ENCODE data around the gene MYCBPAP. TPM values are rescaled to one million over a fixed set of nuclear protein-coding genes. Genes with fewer than 3 reads are reported as not detected.

Gene MYCBPAP
- total RNA-seq, 1 donor, result 0.86 TPM

DNA sequence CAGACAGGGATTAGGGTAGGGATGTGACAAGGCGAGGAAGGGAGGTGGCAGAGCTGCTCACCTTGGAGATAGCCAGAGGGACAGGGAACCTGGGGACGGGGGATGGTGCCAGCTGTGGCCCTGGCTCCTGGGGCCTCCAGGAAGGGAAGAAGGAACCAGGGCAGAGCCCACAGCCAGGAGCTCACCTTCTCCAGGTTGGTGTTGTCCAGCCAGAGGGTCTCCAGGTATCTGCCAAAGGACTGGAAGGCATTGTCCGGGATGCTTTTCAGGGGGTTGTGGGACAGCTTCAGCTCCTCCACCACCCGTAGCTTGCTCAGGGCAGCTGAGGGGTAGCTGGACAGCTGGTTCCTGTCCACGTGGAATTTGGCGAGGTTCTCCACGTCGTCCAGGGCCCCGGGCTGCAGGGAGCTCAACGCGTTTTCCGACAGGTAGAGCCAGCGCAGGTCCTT lies 40.4 kb upstream of the MYCBPAP start:
- no peak overlapping the region for H3K4me3 ChIP-seq (ENCODE audit: low read depth, low read length)
- DNase-seq (ENCODE audit: low read depth), result no peak
- TF ChIP-seq, protein P1, sequence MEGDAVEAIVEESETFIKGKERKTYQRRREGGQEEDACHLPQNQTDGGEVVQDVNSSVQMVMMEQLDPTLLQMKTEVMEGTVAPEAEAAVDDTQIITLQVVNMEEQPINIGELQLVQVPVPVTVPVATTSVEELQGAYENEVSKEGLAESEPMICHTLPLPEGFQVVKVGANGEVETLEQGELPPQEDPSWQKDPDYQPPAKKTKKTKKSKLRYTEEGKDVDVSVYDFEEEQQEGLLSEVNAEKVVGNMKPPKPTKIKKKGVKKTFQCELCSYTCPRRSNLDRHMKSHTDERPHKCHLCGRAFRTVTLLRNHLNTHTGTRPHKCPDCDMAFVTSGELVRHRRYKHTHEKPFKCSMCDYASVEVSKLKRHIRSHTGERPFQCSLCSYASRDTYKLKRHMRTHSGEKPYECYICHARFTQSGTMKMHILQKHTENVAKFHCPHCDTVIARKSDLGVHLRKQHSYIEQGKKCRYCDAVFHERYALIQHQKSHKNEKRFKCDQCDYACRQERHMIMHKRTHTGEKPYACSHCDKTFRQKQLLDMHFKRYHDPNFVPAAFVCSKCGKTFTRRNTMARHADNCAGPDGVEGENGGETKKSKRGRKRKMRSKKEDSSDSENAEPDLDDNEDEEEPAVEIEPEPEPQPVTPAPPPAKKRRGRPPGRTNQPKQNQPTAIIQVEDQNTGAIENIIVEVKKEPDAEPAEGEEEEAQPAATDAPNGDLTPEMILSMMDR (IDR thresholded peaks at IDR 0.05; ENCODE audit: insufficient read depth, low read depth, low read length), result no peak

DNA sequence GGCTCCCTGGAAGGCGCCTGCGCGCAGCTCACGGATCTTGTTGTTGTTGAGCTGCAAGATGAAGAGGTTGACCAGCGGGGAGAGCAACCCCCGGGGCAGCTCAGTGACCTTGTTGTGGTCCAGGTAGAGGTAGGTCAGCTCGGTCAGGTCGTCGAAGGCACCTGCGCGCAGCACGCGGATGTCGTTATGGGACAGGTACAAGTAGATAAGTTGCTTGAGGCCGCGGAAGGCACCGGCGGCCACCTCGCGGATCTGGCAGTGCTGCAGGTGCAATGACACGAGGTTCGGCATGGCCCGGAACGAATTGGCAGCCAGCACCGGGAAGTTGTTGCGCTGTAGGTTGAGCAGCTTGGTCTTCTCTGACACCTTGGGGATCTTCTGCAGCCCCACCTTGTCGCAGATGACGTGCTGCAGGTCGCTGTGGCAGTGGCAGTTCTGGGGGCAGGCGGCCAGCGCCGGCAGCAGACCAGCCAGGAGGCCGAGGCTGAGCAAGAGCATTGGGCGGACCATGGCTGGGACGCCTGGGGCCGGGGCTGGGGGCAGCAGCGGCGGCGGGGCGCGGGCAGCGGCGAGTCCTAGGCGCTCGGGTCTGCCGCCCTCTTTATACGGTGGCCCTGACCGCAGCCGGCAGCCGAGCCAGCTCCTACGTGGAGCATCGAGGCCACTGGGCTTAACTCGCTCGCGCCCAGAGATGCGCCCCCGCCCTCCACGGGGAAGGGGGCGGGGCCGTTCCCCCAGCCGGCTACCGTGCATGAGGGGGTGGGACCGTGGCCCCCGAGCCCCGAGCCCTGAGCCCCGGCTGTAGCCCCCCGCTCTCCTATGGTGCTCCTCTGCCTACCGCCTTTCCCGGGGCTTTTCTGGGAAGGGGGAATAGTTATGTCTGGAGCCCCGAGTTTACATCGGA lies 39.7 kb upstream of the MYCBPAP start, which contains the start of gene CHAD:
CHAD (minus strand) TSS at position 577 of the 904 bp plus-strand sequence; CDS start at position 510, 67 bp downstream.
- H3K4me3 ChIP-seq (ENCODE audit: low read depth, low read length), result no peak within 1 kb of the TSS
- DNase-seq (ENCODE audit: low read depth), result no peak
- TF ChIP-seq, protein P1 (IDR thresholded peaks at IDR 0.05; ENCODE audit: insufficient read depth, low read depth, low read length), result no peak

DNA sequence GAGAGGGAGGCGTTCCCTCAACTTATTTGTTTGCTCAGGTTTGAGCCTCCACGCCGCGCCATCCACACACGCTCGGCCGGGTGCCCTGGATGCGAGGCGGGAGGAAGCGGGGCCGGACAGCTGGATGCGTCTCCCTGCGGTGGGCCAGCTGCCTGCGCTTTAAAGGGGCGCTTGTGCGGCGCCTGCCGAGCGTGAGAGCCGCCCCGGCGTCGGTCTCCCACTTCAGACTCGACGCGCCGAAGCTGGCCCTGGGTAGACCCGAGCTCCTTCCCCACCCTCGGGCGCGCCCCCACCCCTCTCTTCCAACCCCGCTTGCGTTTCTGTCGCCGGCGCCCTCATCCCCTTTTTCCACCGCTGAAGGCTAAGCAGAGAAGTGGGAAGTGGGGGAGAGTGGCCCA lies 39.0 kb upstream of the MYCBPAP start:
- no peak overlapping the region for H3K4me3 ChIP-seq (ENCODE audit: low read depth, low read length)
- TF ChIP-seq, protein P1 (IDR thresholded peaks at IDR 0.05; ENCODE audit: insufficient read depth, low read depth, low read length), result no peak
- DNase-seq (ENCODE audit: low read depth), result no peak

DNA sequence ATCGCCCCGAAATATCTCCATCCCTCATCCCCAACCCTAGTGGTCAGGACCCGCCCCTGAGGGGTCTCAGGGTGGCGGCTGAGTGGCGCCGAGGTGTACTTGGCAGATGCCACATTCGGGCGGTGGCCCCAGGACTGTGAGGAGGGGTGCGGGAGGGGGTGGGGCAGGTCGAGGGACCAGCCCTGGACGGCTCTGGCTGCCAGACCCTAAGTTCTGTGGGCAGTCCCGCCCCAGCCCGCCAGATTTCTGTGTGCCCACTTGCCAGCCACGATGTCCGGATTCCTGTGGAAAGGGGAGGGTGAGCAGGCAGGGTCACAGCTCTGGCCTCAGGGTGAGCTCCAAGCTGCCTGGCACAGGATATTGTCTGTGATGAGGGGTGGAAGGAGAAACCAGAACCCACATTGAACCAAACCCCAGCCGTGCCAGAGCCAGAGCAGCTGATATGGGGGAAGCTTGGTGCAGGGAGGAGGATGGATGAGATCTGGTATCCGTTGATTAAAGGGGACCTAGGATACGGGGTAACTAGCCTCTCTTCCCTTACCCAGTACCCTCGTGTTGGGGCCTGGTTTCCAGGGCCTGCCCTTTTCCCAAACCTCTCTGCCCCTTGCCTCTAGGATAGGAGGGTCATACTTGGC lies 38.5 kb upstream of the MYCBPAP start:
- TF ChIP-seq, protein P1 (IDR thresholded peaks at IDR 0.05; ENCODE audit: insufficient read depth, low read depth, low read length), result no peak
- H3K4me3 ChIP-seq (ENCODE audit: low read depth, low read length), result no peak overlapping the region
- DNase-seq (ENCODE audit: low read depth), result no peak

DNA sequence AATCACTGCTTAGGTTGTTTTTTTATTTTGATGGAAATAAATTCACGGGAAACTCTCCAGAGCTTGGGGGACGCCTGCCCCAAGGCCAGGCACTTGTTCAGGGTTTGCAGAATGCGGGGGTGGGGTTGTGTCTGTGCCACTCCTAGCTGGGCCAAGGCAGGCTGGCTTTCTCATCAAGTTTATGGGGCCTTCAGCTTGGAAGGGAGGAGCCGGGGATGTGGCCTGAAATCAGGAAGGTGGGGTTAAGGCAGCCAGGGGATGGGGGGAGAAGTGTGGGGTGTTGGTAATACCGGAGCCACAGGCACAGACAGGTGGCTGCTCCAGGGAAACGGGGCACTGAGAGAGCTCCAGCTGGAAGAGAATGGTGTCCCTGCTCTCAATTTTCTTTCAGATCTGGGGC lies 37.8 kb upstream of the MYCBPAP start:
- DNase-seq (ENCODE audit: low read depth), result no peak
- TF ChIP-seq, protein P1 (IDR thresholded peaks at IDR 0.05; ENCODE audit: insufficient read depth, low read depth, low read length), result no peak
- no peak overlapping the region for H3K4me3 ChIP-seq (ENCODE audit: low read depth, low read length)

DNA sequence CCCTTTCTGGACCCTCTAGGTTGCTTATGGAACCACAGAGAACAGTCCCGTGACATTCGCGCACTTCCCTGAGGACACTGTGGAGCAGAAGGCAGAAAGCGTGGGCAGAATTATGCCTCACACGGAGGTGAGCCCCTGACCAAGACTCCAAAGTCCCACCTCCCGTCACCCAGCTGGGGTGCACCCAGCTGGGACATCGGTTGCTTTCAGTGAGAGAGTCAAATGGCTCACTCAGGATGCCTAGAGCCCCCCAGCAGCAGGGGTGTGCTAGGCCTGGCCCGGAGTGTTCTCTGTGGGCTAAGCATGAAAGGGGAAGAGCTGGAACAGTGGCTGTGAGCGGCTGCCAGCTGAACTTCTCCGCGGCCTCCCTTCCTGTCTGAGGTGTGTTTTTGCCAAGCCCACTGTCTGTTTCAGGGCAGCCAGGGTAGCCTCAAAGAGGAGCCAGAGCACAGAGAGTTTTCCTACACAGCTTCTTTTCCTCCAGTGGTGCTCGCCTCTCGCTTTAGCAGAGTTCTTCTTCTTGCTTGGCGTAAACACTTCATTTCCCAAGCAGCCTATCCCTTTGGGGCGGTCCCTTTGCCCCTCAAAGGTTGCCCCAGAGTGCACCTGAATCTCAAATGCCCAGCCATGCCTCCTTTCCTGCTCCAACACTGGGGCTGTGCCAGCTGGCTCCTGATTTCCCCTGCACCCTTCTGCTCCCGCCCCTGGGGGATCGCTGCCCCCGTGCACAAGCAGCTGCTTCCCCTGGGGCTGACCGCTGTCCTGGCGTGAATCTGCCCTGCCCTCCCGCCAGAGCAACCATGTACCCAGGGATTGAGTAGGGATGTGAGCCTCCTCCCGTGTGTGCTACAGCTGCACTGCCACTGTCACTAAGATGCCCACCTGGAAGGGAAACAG lies 37.0 kb upstream of the MYCBPAP start:
- DNase-seq (ENCODE audit: low read depth), result no peak
- H3K4me3 ChIP-seq (ENCODE audit: low read depth, low read length), result no peak overlapping the region
- TF ChIP-seq, protein P1 (IDR thresholded peaks at IDR 0.05; ENCODE audit: insufficient read depth, low read depth, low read length), result no peak

Measured in fibroblast of villous mesenchyme (primary cell).